ENCODE results near the gene STK32B. TPM values are rescaled to one million over a fixed set of nuclear protein-coding genes. Genes with fewer than 3 reads are reported as not detected.

STK32B gene
- total RNA-seq, 1 donor from 2014 or later: 2.5 TPM

GRCh38 chr4:5300283-5300682, 249.0 kb downstream of the STK32B start:
- Mint-ChIP-seq H3K4me1 (ENCODE audit: low read depth, unreplicated experiment) (no peaks in the 10 kb centered on the region), H3K27me3 (ENCODE audit: unreplicated experiment) (no peaks in the 10 kb centered on the region), H3K36me3 (ENCODE audit: unreplicated experiment) (peaks cover 6% of the 10 kb centered on the region), H3K4me3 (ENCODE audit: unreplicated experiment) (no peak overlapping the region), H3K27ac (ENCODE audit: unreplicated experiment) (no peak overlapping the region), H3K9me3 (ENCODE audit: unreplicated experiment) (peaks cover 5% of the 10 kb centered on the region)
- DNase-seq: no peak
- TF ChIP-seq CTCF (IDR thresholded peaks at IDR 0.05; ENCODE audit: partially characterized antibody, unreplicated experiment): no peak

GRCh38 chr4:5307928-5308327, 256.6 kb downstream of the STK32B start:
- H3K27me3 Mint-ChIP-seq (ENCODE audit: unreplicated experiment): no peaks in the 10 kb centered on the region
- no peak for DNase-seq
- no peak overlapping the region for H3K4me3 Mint-ChIP-seq (ENCODE audit: unreplicated experiment)
- H3K9me3 Mint-ChIP-seq (ENCODE audit: unreplicated experiment): no peaks in the 10 kb centered on the region
- H3K27ac Mint-ChIP-seq (ENCODE audit: unreplicated experiment): no peak overlapping the region
- no peaks in the 10 kb centered on the region for H3K36me3 Mint-ChIP-seq (ENCODE audit: unreplicated experiment)
- no peaks in the 10 kb centered on the region for H3K4me1 Mint-ChIP-seq (ENCODE audit: low read depth, unreplicated experiment)
- no peak for TF ChIP-seq CTCF (IDR thresholded peaks at IDR 0.05; ENCODE audit: partially characterized antibody, unreplicated experiment)

- TF ChIP-seq CTCF (IDR thresholded peaks at IDR 0.05; ENCODE audit: partially characterized antibody, unreplicated experiment): no peak
- no peaks in the 10 kb centered on the region for H3K4me1 Mint-ChIP-seq (ENCODE audit: low read depth, unreplicated experiment)
- no peak overlapping the region for H3K4me3 Mint-ChIP-seq (ENCODE audit: unreplicated experiment)
- H3K27ac Mint-ChIP-seq (ENCODE audit: unreplicated experiment): no peak overlapping the region
- H3K36me3 Mint-ChIP-seq (ENCODE audit: unreplicated experiment): peaks cover 10% of the 10 kb centered on the region
- peaks cover 5% of the 10 kb centered on the region for H3K9me3 Mint-ChIP-seq (ENCODE audit: unreplicated experiment)
- DNase-seq: no peak
- H3K27me3 Mint-ChIP-seq (ENCODE audit: unreplicated experiment): peaks cover 4% of the 10 kb centered on the region
Observed at GRCh38 chr4:5322321-5322720, 271.0 kb downstream of the STK32B start.

GRCh38 chr4:5330339-5330989, 279.2 kb downstream of the STK32B start:
- Mint-ChIP-seq H3K4me3 (ENCODE audit: unreplicated experiment) (no peak overlapping the region), H3K9me3 (ENCODE audit: unreplicated experiment) (peaks cover 3% of the 10 kb centered on the region), H3K27ac (ENCODE audit: unreplicated experiment) (no peak overlapping the region), H3K27me3 (ENCODE audit: unreplicated experiment) (peaks cover 2% of the 10 kb centered on the region), H3K4me1 (ENCODE audit: low read depth, unreplicated experiment) (no peaks in the 10 kb centered on the region), H3K36me3 (ENCODE audit: unreplicated experiment) (peaks cover 7% of the 10 kb centered on the region)
- DNase-seq: no peak
- no peak for TF ChIP-seq CTCF (IDR thresholded peaks at IDR 0.05; ENCODE audit: partially characterized antibody, unreplicated experiment)

- DNase-seq: no peak
- Mint-ChIP-seq H3K9me3 (ENCODE audit: unreplicated experiment) (no peaks in the 10 kb centered on the region), H3K36me3 (ENCODE audit: unreplicated experiment) (no peaks in the 10 kb centered on the region), H3K4me1 (ENCODE audit: low read depth, unreplicated experiment) (no peaks in the 10 kb centered on the region), H3K27me3 (ENCODE audit: unreplicated experiment) (no peaks in the 10 kb centered on the region), H3K4me3 (ENCODE audit: unreplicated experiment) (no peak overlapping the region), H3K27ac (ENCODE audit: unreplicated experiment) (no peak overlapping the region)
- no peak for TF ChIP-seq CTCF (IDR thresholded peaks at IDR 0.05; ENCODE audit: partially characterized antibody, unreplicated experiment)
Observed at GRCh38 chr4:5337731-5338130, 286.5 kb downstream of the STK32B start.

Measured in glutamatergic neuron (in vitro differentiated cells).